ENCODE measurements around the gene SYCE3. TPM values are rescaled to one million over a fixed set of nuclear protein-coding genes. Genes with fewer than 3 reads are reported as not detected.

Gene SYCE3
- total and polyA plus RNA-seq, 7 donors = not detected

GRCh38 chr22:50581031-50581949, 18.6 kb upstream of the SYCE3 start:
- Histone ChIP-seq H3K4me3 (peak overlapping the region; percentile 85 to 92 (median 89)), H3K36me3 (peaks cover 0 to 5% (median 0%) of the 10 kb centered on the region in 4 donors), H3K9me3 (no peaks in the 10 kb centered on the region), H3K4me1 (peaks cover 0 to 37% (median 32%) of the 10 kb centered on the region in 4 donors), H3K27me3 (peaks cover 11 to 25% (median 18%) of the 10 kb centered on the region in 3 donors), H3K27ac (peak overlapping the region; percentile 97 to 99 (median 98))
- TF ChIP-seq POLR2AphosphoS5 (IDR thresholded peaks at IDR 0.05) = no peak
- no peak for TF ChIP-seq EP300 (IDR thresholded peaks at IDR 0.05)
- no peak for TF ChIP-seq CTCF (IDR thresholded peaks at IDR 0.05)
- no peak for TF ChIP-seq POLR2A (IDR thresholded peaks at IDR 0.05)
- no peak for DNase-seq
- WGBS, 2 donors = 92 to 93% methylated on average over 22 of the region's 22 CpGs
- intact Hi-C loops (cut with DNase I) = loop anchor here (5.0 kb wide), 1 partner anchor 46 kb away; the partner anchor contains the start of gene ARSA

- intact Hi-C loops (cut with DNase I) = loop anchor here (5.0 kb wide), 1 partner anchor 48 kb away; the partner anchor contains the start of gene ARSA
- Histone ChIP-seq H3K27ac (no peak overlapping the region), H3K4me3 (no peak overlapping the region), H3K4me1 (peaks cover 0 to 37% (median 32%) of the 10 kb centered on the region in 4 donors), H3K9me3 (no peaks in the 10 kb centered on the region), H3K27me3 (peaks cover 11 to 25% (median 18%) of the 10 kb centered on the region in 3 donors), H3K36me3 (peaks cover 0 to 5% (median 0%) of the 10 kb centered on the region in 4 donors)
- WGBS, 2 donors = 97% methylated on average over 4 of the region's 4 CpGs
- no peak for TF ChIP-seq POLR2A (IDR thresholded peaks at IDR 0.05)
- TF ChIP-seq POLR2AphosphoS5 (IDR thresholded peaks at IDR 0.05) = no peak
- TF ChIP-seq CTCF (IDR thresholded peaks at IDR 0.05) = no peak
- TF ChIP-seq EP300 (IDR thresholded peaks at IDR 0.05) = no peak
- no peak for DNase-seq
Observed at GRCh38 chr22:50579752-50580151, 17.0 kb upstream of the SYCE3 start.

- peak; percentile 65 for DNase-seq
- H3K27me3 ChIP-seq = peaks cover 11 to 25% (median 18%) of the 10 kb centered on the region in 3 donors
- peaks cover 0 to 35% (median 31%) of the 10 kb centered on the region in 4 donors for H3K4me1 ChIP-seq
- 77 to 79% methylated on average over 8 of the region's 8 CpGs for WGBS, 2 donors
- H3K27ac ChIP-seq = peak overlapping the region in 1 of 4 donors; percentile 70
- intact Hi-C loops (cut with DNase I) = no loop called here
- peak overlapping the region in 2 of 4 donors; percentile 28 to 30 for H3K4me3 ChIP-seq
- no peaks in the 10 kb centered on the region for H3K9me3 ChIP-seq
- TF ChIP-seq EP300 (IDR thresholded peaks at IDR 0.05) = no peak
- no peak for TF ChIP-seq POLR2A (IDR thresholded peaks at IDR 0.05)
- TF ChIP-seq CTCF (IDR thresholded peaks at IDR 0.05) = no peak
- no peak for TF ChIP-seq POLR2AphosphoS5 (IDR thresholded peaks at IDR 0.05)
- peaks cover 0 to 5% (median 0%) of the 10 kb centered on the region in 4 donors for H3K36me3 ChIP-seq
Observed at GRCh38 chr22:50578776-50579310, 16.1 kb upstream of the SYCE3 start.

- WGBS, 2 donors = 33 to 43% methylated on average over 63 of the region's 63 CpGs
- Histone ChIP-seq H3K4me3 (peak within 1 kb of the TSS in 3 of 4 donors; percentile 14 to 30 (median 28)), H3K27me3 (peaks cover 11 to 25% (median 18%) of the 10 kb centered on the region in 3 donors), H3K9me3 (no peaks in the 10 kb centered on the region), H3K4me1 (peaks cover 0 to 28% (median 25%) of the 10 kb centered on the region in 4 donors), H3K27ac (peak within 1 kb of the TSS in 2 of 4 donors; percentile 14 to 70), H3K36me3 (peaks cover 0 to 5% (median 0%) of the 10 kb centered on the region in 4 donors)
- TF ChIP-seq EP300 (IDR thresholded peaks at IDR 0.05) = no peak
- no peak for TF ChIP-seq CTCF (IDR thresholded peaks at IDR 0.05)
- TF ChIP-seq POLR2AphosphoS5 (IDR thresholded peaks at IDR 0.05) = no peak
- TF ChIP-seq POLR2A (IDR thresholded peaks at IDR 0.05) = no peak
- no peak for DNase-seq
- intact Hi-C loops (cut with DNase I) = no loop called here
Observed at GRCh38 chr22:50577987-50578775, 15.5 kb upstream of the SYCE3 start, which contains the start of gene CPT1B. CPT1B (minus strand) TSS chr22:50578427; CDS start chr22:50577915, 512 bp downstream.
